ENCODE data around the gene ABHD16B.

Gene ABHD16B

GRCh38 chr20:63861365-63861934, at the start of gene ABHD16B:
TSS of gene ABHD16B (plus strand) at chr20:63861498. CDS start at chr20:63861541, 43 bp downstream.
- in situ Hi-C loops (cut with HindIII; ENCODE audit: low pct_ligation_motif_present, low pct_unique_long_range_greater_than_20kb, low sequenced_read_pairs): loop anchor here (25.0 kb wide), 1 partner anchor 274 kb away; no protein-coding TSS in a partner anchor

GRCh38 chr20:63814891-63815614, 46.2 kb upstream of the ABHD16B start:
- in situ Hi-C loops (cut with HindIII; ENCODE audit: low pct_ligation_motif_present, low pct_unique_long_range_greater_than_20kb, low sequenced_read_pairs): no loop called here
- DNase-seq: no peak

More at GRCh38 chr20:63861365-63861934, at the start of gene ABHD16B:
- no peak for DNase-seq

- no peak for DNase-seq
- in situ Hi-C loops (cut with HindIII; ENCODE audit: low pct_ligation_motif_present, low pct_unique_long_range_greater_than_20kb, low sequenced_read_pairs): no loop called here
Measured at GRCh38 chr20:63815615-63816253, 45.6 kb upstream of the ABHD16B start.

GRCh38 chr20:63819224-63819921, 41.9 kb upstream of the ABHD16B start:
- in situ Hi-C loops (cut with HindIII; ENCODE audit: low pct_ligation_motif_present, low pct_unique_long_range_greater_than_20kb, low sequenced_read_pairs): no loop called here
- DNase-seq: no peak

GRCh38 chr20:63821811-63822210, 39.5 kb upstream of the ABHD16B start:
- no peak for DNase-seq
- in situ Hi-C loops (cut with HindIII; ENCODE audit: low pct_ligation_motif_present, low pct_unique_long_range_greater_than_20kb, low sequenced_read_pairs): no loop called here

GRCh38 chr20:63822276-63822696, 39.0 kb upstream of the ABHD16B start:
- DNase-seq: no peak
- in situ Hi-C loops (cut with HindIII; ENCODE audit: low pct_ligation_motif_present, low pct_unique_long_range_greater_than_20kb, low sequenced_read_pairs): no loop called here

GRCh38 chr20:63823691-63824311, 37.5 kb upstream of the ABHD16B start:
- DNase-seq: no peak
- in situ Hi-C loops (cut with HindIII; ENCODE audit: low pct_ligation_motif_present, low pct_unique_long_range_greater_than_20kb, low sequenced_read_pairs): no loop called here

- in situ Hi-C loops (cut with HindIII; ENCODE audit: low pct_ligation_motif_present, low pct_unique_long_range_greater_than_20kb, low sequenced_read_pairs): no loop called here
- no peak for DNase-seq
Measured at GRCh38 chr20:63825331-63826118, 35.8 kb upstream of the ABHD16B start.

GRCh38 chr20:63826753-63827152, 34.5 kb upstream of the ABHD16B start:
- DNase-seq: no peak
- in situ Hi-C loops (cut with HindIII; ENCODE audit: low pct_ligation_motif_present, low pct_unique_long_range_greater_than_20kb, low sequenced_read_pairs): no loop called here

GRCh38 chr20:63828124-63828523, 33.2 kb upstream of the ABHD16B start:
- no peak for DNase-seq
- in situ Hi-C loops (cut with HindIII; ENCODE audit: low pct_ligation_motif_present, low pct_unique_long_range_greater_than_20kb, low sequenced_read_pairs): no loop called here

GRCh38 chr20:63828545-63828944, 32.8 kb upstream of the ABHD16B start:
- no peak for DNase-seq
- in situ Hi-C loops (cut with HindIII; ENCODE audit: low pct_ligation_motif_present, low pct_unique_long_range_greater_than_20kb, low sequenced_read_pairs): no loop called here

- DNase-seq: no peak
- in situ Hi-C loops (cut with HindIII; ENCODE audit: low pct_ligation_motif_present, low pct_unique_long_range_greater_than_20kb, low sequenced_read_pairs): no loop called here
Measured at GRCh38 chr20:63828951-63829350, 32.3 kb upstream of the ABHD16B start.

- in situ Hi-C loops (cut with HindIII; ENCODE audit: low pct_ligation_motif_present, low pct_unique_long_range_greater_than_20kb, low sequenced_read_pairs): no loop called here
- no peak for DNase-seq
Measured at GRCh38 chr20:63829603-63829944, 31.7 kb upstream of the ABHD16B start.

GRCh38 chr20:63829945-63830835, 31.1 kb upstream of the ABHD16B start:
- in situ Hi-C loops (cut with HindIII; ENCODE audit: low pct_ligation_motif_present, low pct_unique_long_range_greater_than_20kb, low sequenced_read_pairs): no loop called here
- no peak for DNase-seq

GRCh38 chr20:63830841-63831588, 30.3 kb upstream of the ABHD16B start, which contains the start of gene ZBTB46:
TSS of gene ZBTB46 (minus strand) at chr20:63831264. CDS start at chr20:63790757, 40,507 bp downstream.
- in situ Hi-C loops (cut with HindIII; ENCODE audit: low pct_ligation_motif_present, low pct_unique_long_range_greater_than_20kb, low sequenced_read_pairs): no loop called here

GRCh38 chr20:63831646-63831992, 29.7 kb upstream of the ABHD16B start:
- no peak for DNase-seq
- in situ Hi-C loops (cut with HindIII; ENCODE audit: low pct_ligation_motif_present, low pct_unique_long_range_greater_than_20kb, low sequenced_read_pairs): no loop called here

More at GRCh38 chr20:63830841-63831588, 30.3 kb upstream of the ABHD16B start, which contains the start of gene ZBTB46:
- DNase-seq: peak; percentile 49
